Gastrocnemius medialis (tissue), 4 donors: ENCODE data around the gene LIMCH1. TPM values are rescaled to one million over a fixed set of nuclear protein-coding genes. Genes with fewer than 3 reads are reported as not detected.

ENCODE experiments used
- ATAC-seq, 2 donors: fragments of 150-250 bp; one replicate each; pipeline ENCODE4 v1.9.1; 2016
- DNase-seq, 2 donors: peaks; one replicate each; pipeline ENCODE4 v3.0.0-alpha.2; 2019
- H3K27ac ChIP-seq, 4 donors: fragments of 200-600 bp; sonication (generic); 1 replicate in 1 of 4; 2 replicates in 3 of 4; pipeline ENCODE4 v1.5.1; 2016 to 2018; ENCODE audit warnings: mild to moderate bottlenecking in 2 of 4, moderate library complexity in 1 of 4
- H3K27me3 ChIP-seq, 3 donors: fragments of 200-600 bp; sonication (generic) in 2 of 3; 1 replicate in 1 of 3; 2 replicates in 2 of 3; pipeline versions ENCODE4 v1.5.1 to v1.6.0; 2016 to 2019; ENCODE audit warnings: mild to moderate bottlenecking in 1 of 3, moderate library complexity in 1 of 3
- H3K36me3 ChIP-seq, 2 donors: fragments of 200-600 bp; sonication (generic) in 1 of 2; one replicate each; pipeline ENCODE4 v1.5.1; 2017 to 2018
- H3K4me1 ChIP-seq, 2 donors: fragments of 200-600 bp; sonication (generic) in 1 of 2; one replicate each; pipeline ENCODE4 v1.5.1; 2016 to 2017; ENCODE audit warnings: mild to moderate bottlenecking in 2 of 2
- H3K4me3 ChIP-seq, 4 donors: fragments of 200-600 bp; sonication (generic) in 3 of 4; 1 replicate in 1 of 4; 2 replicates in 3 of 4; pipeline ENCODE4 v1.5.1; 2016 to 2019; ENCODE audit warnings: mild to moderate bottlenecking in 2 of 4
- H3K9me3 ChIP-seq, 3 donors: fragments of 200-600 bp; sonication (generic) in 2 of 3; 1 replicate in 1 of 3; 2 replicates in 2 of 3; pipeline ENCODE4 v1.5.1; 2016 to 2019
- CTCF ChIP-seq, 5 experiments: fragments of 450-650 bp in 3 of 5; fragments of 200-600 bp in 2 of 5; sonication (generic) in 2 of 5; IDR thresholded peaks in 4 of 5; conservative IDR thresholded peaks in 1 of 5; 1 replicate in 4 of 5; 2 replicates in 1 of 5; pipeline ENCODE4 v1.5.1; 2016 to 2019; ENCODE audit warnings: antibody characterized with exemption in 5 of 5, mild to moderate bottlenecking in 3 of 5, moderate library complexity in 3 of 5
- POLR2A ChIP-seq, 2 donors: fragments of 450-650 bp; IDR thresholded peaks; one replicate each; pipeline ENCODE4 v1.6.1; 2017; ENCODE audit warnings: antibody characterized with exemption in 2 of 2, mild to moderate bottlenecking in 2 of 2, moderate library complexity in 2 of 2
- in situ Hi-C, 4 donors: fragments of 200-750 bp; cut with MboI; loops; one replicate each; pipeline versions ENCODE4 v1.15.0 to v1.8.0; 2017; ENCODE audit warnings: low sequenced_read_pairs in 4 of 4
- intact Hi-C: fragments of 100-400 bp; cut with DNase I; formaldehyde crosslinking; loops from one replicate; pipeline ENCODE4 v1.15.1; 2023; ENCODE audit warnings: low total_unique reads
- total RNA-seq, 4 donors: library from RNA; depleted of rRNA; stranded (reverse); fragments of >200 nt; gene quantifications; one replicate each; pipeline versions ENCODE4 v1.1.0 to v1.2.3, GENCODE V29; 2016

LIMCH1 gene
- total RNA-seq, 4 donors from 2014 or later: 36.2 to 71.4 (median 52.1) TPM

GRCh38 chr4:41559940-41560516 is 22.1 kb downstream of the LIMCH1 start:
- in situ Hi-C loops (no loop called here), intact Hi-C loops (no loop called here)
- Histone ChIP-seq H3K27me3 (no peaks in the 10 kb centered on the region), H3K27ac (peak overlapping the region in 2 of 4 donors; percentile 75 to 87), H3K36me3 (no peaks in the 10 kb centered on the region), H3K9me3 (no peaks in the 10 kb centered on the region), H3K4me3 (no peak overlapping the region), H3K4me1 (peaks cover 19 to 42% of the 10 kb centered on the region in 2 donors)
- DNase-seq (no peak), ATAC-seq (no peak)
- TF ChIP-seq POLR2A (IDR thresholded peaks at IDR 0.05): no peak
- TF ChIP-seq CTCF (IDR thresholded peaks at IDR 0.05 in 4 of 5, conservative IDR thresholded peaks at IDR 0.05 in 1 of 5): no peak

- Histone ChIP-seq H3K4me3 (no peak overlapping the region), H3K36me3 (no peaks in the 10 kb centered on the region), H3K27ac (peak overlapping the region; percentile 53 to 87 (median 81)), H3K4me1 (peaks cover 28 to 40% of the 10 kb centered on the region in 2 donors), H3K9me3 (no peaks in the 10 kb centered on the region), H3K27me3 (no peaks in the 10 kb centered on the region)
- intact Hi-C loops: no loop called here
- TF ChIP-seq CTCF (IDR thresholded peaks at IDR 0.05 in 4 of 5, conservative IDR thresholded peaks at IDR 0.05 in 1 of 5) (no peak), POLR2A (IDR thresholded peaks at IDR 0.05) (no peak)
- ATAC-seq (no peak), DNase-seq (no peak)
- in situ Hi-C loops: no loop called here
Observed at GRCh38 chr4:41561244-41561643, 23.3 kb downstream of the LIMCH1 start.

- ATAC-seq (no peak), DNase-seq (no peak)
- no peak for TF ChIP-seq POLR2A (IDR thresholded peaks at IDR 0.05)
- no peak for TF ChIP-seq CTCF (IDR thresholded peaks at IDR 0.05 in 4 of 5, conservative IDR thresholded peaks at IDR 0.05 in 1 of 5)
- no peaks in the 10 kb centered on the region for H3K36me3 ChIP-seq
- H3K4me3 ChIP-seq: no peak overlapping the region
- H3K27ac ChIP-seq: peak overlapping the region; percentile 75 to 87 (median 82)
- H3K27me3 ChIP-seq: no peaks in the 10 kb centered on the region
- intact Hi-C loops: no loop called here
- in situ Hi-C loops: no loop called here
- H3K4me1 ChIP-seq: peaks cover 64 to 84% of the 10 kb centered on the region in 2 donors
- H3K9me3 ChIP-seq: no peaks in the 10 kb centered on the region
Observed at GRCh38 chr4:41567186-41567585, 29.2 kb downstream of the LIMCH1 start.

- Histone ChIP-seq H3K4me3 (no peak overlapping the region), H3K27me3 (no peaks in the 10 kb centered on the region), H3K36me3 (no peaks in the 10 kb centered on the region), H3K9me3 (no peaks in the 10 kb centered on the region), H3K4me1 (peaks cover 68 to 82% of the 10 kb centered on the region in 2 donors), H3K27ac (peak overlapping the region; percentile 75 to 87 (median 82))
- DNase-seq (peak in 1 of 2 donors; percentile 49), ATAC-seq (peak in 1 of 2 donors; percentile 33)
- intact Hi-C loops (no loop called here), in situ Hi-C loops (no loop called here)
- TF ChIP-seq POLR2A (IDR thresholded peaks at IDR 0.05) (no peak), CTCF (IDR thresholded peaks at IDR 0.05 in 4 of 5, conservative IDR thresholded peaks at IDR 0.05 in 1 of 5) (no peak)
Observed at GRCh38 chr4:41568363-41568762, 30.4 kb downstream of the LIMCH1 start.
